H7 (cell line): ENCODE data around the gene DAB1. TPM values are rescaled to one million over a fixed set of nuclear protein-coding genes. Genes with fewer than 3 reads are reported as not detected.

Source experiments
- DNase-seq: peaks from one replicate; pipeline ENCODE4 v3.0.0; 2012
- H3K27me3 ChIP-seq: 2 replicates; pipeline ENCODE4 v1.6.0; 2011; ENCODE audit warnings: mild to moderate bottlenecking, low read length; ENCODE audit not compliant: control insufficient read depth, insufficient read depth
- H3K36me3 ChIP-seq: replicated peaks from 2 replicates; pipeline ENCODE4 v1.5.1; 2011; ENCODE audit warnings: low read length; ENCODE audit not compliant: control insufficient read depth, insufficient read depth
- H3K4me3 ChIP-seq: 2 replicates; pipeline ENCODE4 v1.5.1; 2011; ENCODE audit warnings: low read depth, mild to moderate bottlenecking, control low read depth, low read length, moderate library complexity; ENCODE audit not compliant: insufficient read depth
- total RNA-seq: library from RNA; depleted of rRNA; stranded (reverse); fragments of >200 nt; shearing (Covaris generic); gene quantifications from 2 replicates; pipeline ENCODE4 v1.2.3, GENCODE V29; 2014

DAB1 gene
- total RNA-seq, 1 experiment from 2014 or later, result 16.4 TPM

- no peaks in the 10 kb centered on the region for H3K36me3 ChIP-seq
- DNase-seq, result no peak
- H3K4me3 ChIP-seq, result no peak overlapping the region
- no peaks in the 10 kb centered on the region for H3K27me3 ChIP-seq
These were observed 290.2 kb downstream of the DAB1 start for GRCh38 chr1:57133686-57134085.

GRCh38 chr1:57132993-57133622 is 290.8 kb downstream of the DAB1 start:
- no peak for DNase-seq
- H3K4me3 ChIP-seq, result no peak overlapping the region
- H3K27me3 ChIP-seq, result no peaks in the 10 kb centered on the region
- H3K36me3 ChIP-seq, result no peaks in the 10 kb centered on the region

DNA sequence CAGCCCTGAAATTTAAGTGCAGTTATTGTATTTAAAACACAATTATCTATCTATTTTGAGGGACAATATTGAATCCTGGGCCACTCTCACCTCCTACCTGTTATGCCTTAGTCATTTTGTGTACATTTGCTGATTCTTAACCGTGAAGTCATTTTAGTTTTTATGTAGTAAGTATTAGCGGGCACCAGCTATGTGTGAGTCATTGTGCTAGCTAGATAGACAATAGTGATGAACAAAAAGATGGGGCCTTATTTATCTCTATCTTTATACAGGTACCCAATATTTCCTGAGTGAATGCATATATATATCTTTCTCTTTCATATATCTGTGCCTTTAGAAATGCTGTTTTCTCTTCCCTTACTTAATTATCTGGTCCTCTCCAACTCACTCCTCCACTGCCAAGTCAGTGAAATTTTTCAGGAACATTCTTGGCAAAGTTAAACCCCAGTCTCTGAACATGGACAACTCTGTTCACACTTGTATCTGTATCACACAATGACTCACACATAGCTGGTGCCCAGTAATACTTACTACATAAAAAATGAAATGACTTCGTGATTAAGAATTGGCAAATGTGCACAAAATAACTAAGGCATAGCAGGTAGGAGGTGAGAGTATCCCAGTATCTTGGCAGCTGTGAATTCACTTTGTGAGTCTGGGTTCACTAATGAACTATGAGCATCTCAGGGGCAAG is 292.0 kb downstream of the DAB1 start:
- no peak overlapping the region for H3K4me3 ChIP-seq
- H3K27me3 ChIP-seq, result no peaks in the 10 kb centered on the region; the same call in 1 of the 2 replicates
- H3K36me3 ChIP-seq, result no peaks in the 10 kb centered on the region
- DNase-seq, result no peak

GRCh38 chr1:57131257-57131656 is 292.6 kb downstream of the DAB1 start:
- no peaks in the 10 kb centered on the region for H3K36me3 ChIP-seq
- H3K4me3 ChIP-seq, result no peak overlapping the region
- no peak for DNase-seq
- H3K27me3 ChIP-seq, result no peaks in the 10 kb centered on the region; the same call in 1 of the 2 replicates

- DNase-seq, result no peak
- no peaks in the 10 kb centered on the region; the same call in 1 of the 2 replicates for H3K27me3 ChIP-seq
- no peak overlapping the region for H3K4me3 ChIP-seq
- H3K36me3 ChIP-seq, result no peaks in the 10 kb centered on the region
These were observed 294.0 kb downstream of the DAB1 start for GRCh38 chr1:57129865-57130264.

GRCh38 chr1:57127976-57128375 is 295.9 kb downstream of the DAB1 start:
- Histone ChIP-seq H3K36me3 (no peaks in the 10 kb centered on the region), H3K4me3 (no peak overlapping the region), H3K27me3 (no peaks in the 10 kb centered on the region; the same call in 1 of the 2 replicates)
- DNase-seq, result no peak

DNA sequence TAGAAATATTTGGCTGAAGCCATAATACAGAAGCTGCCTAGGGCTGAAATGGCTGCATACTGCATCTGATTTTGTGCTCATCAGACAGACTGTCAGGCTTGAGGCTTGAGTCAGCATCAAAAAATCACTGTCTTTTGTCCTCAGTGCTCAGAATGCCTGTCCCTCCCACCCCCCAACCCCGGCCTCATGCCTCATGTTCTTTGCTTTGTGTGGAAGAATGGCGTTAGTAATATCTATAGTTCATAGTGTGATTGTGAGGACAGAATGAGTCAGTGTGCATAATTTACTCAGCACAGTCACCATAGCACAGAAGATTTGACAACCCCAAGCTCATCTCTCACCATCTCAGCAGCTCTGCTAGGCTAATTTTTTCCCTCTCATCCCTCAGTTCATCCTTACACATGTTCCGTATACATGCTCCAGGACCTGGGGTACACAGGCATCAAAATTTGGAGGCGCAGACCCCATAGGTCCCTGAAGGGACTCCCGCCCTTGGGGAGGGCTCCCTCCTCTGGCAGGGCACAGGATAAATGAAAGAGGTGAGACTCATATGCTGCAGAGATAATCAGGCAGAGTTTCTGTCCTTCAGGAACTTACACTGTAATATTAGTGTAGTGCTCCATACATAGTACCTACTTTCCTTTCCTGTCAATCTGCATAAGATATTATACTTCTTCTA is 299.0 kb downstream of the DAB1 start:
- Histone ChIP-seq H3K4me3 (no peak overlapping the region), H3K27me3 (no peaks in the 10 kb centered on the region; the same call in 1 of the 2 replicates), H3K36me3 (no peaks in the 10 kb centered on the region)
- peak; percentile 1 for DNase-seq

GRCh38 chr1:57124170-57124569 is 299.7 kb downstream of the DAB1 start:
- DNase-seq, result no peak
- H3K27me3 ChIP-seq, result no peaks in the 10 kb centered on the region; the same call in 1 of the 2 replicates

GRCh38 chr1:57122031-57122430 is 301.8 kb downstream of the DAB1 start:
- no peak for DNase-seq
- no peaks in the 10 kb centered on the region; the same call in 1 of the 2 replicates for H3K27me3 ChIP-seq

More at GRCh38 chr1:57124170-57124569, 299.7 kb downstream of the DAB1 start:
- no peaks in the 10 kb centered on the region for H3K36me3 ChIP-seq
- no peak overlapping the region for H3K4me3 ChIP-seq

GRCh38 chr1:57118948-57119603 is 304.8 kb downstream of the DAB1 start:
- H3K4me3 ChIP-seq, result no peak overlapping the region
- no peaks in the 10 kb centered on the region for H3K36me3 ChIP-seq
- no peaks in the 10 kb centered on the region for H3K27me3 ChIP-seq
- no peak for DNase-seq

More at GRCh38 chr1:57122031-57122430, 301.8 kb downstream of the DAB1 start:
- Histone ChIP-seq H3K4me3 (no peak overlapping the region), H3K36me3 (no peaks in the 10 kb centered on the region)

- no peak overlapping the region for H3K4me3 ChIP-seq
- no peak for DNase-seq
These were observed 306.1 kb downstream of the DAB1 start for GRCh38 chr1:57117753-57118152.

DNA sequence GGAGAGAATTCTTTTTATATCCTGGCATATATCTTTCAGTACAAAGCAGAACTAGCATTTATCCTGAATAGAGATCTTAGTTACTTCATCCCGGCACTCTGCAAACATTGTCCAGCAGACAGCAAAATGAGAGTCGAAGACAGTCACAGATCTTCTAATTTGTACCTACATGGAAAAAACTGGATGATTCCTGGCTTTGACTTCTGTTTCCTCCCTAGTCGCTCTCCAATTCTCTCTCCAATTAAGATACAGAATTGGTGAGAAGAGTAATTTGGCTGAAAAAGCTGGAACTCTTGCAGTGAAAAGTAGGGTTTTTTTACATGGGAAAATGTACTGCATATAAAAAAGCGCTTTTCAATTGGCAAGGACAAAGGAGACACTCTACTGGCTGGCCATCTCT is 307.0 kb downstream of the DAB1 start:
- no peak for DNase-seq

More at GRCh38 chr1:57117753-57118152, 306.1 kb downstream of the DAB1 start:
- H3K36me3 ChIP-seq, result no peaks in the 10 kb centered on the region
- H3K27me3 ChIP-seq, result no peaks in the 10 kb centered on the region

GRCh38 chr1:57115030-57115614 is 308.7 kb downstream of the DAB1 start:
- no peak for DNase-seq
- Histone ChIP-seq H3K36me3 (no peaks in the 10 kb centered on the region), H3K4me3 (no peak overlapping the region), H3K27me3 (no peaks in the 10 kb centered on the region)

More for the DNA sequence above, 307.0 kb downstream of the DAB1 start:
- Histone ChIP-seq H3K4me3 (no peak overlapping the region), H3K36me3 (no peaks in the 10 kb centered on the region), H3K27me3 (no peaks in the 10 kb centered on the region)

GRCh38 chr1:57112148-57112547 is 311.7 kb downstream of the DAB1 start:
- Histone ChIP-seq H3K4me3 (no peak overlapping the region), H3K27me3 (no peaks in the 10 kb centered on the region), H3K36me3 (no peaks in the 10 kb centered on the region)
- DNase-seq, result peak; percentile 3
